Kidney epithelial cell (primary cell): Measurements from ENCODE around the gene PASK. TPM values are rescaled to one million over a fixed set of nuclear protein-coding genes. Genes with fewer than 3 reads are reported as not detected.
"Not testable (repeated sequence)": the region's sequence is repeated elsewhere in the genome, so short reads cannot be mapped to it uniquely, and the experiment has no call there.

Experiments
- DNase-seq: peaks from one replicate; pipeline ENCODE4 v3.0.0-alpha.2; 2010; ENCODE audit warnings: low read depth
- H3K27me3 ChIP-seq: 2 replicates; pipeline ENCODE4 v1.6.0; 2011; ENCODE audit warnings: low read length; ENCODE audit not compliant: control insufficient read depth, insufficient read depth
- H3K36me3 ChIP-seq: 2 replicates; pipeline ENCODE4 v1.5.1; 2011; ENCODE audit warnings: low read length; ENCODE audit not compliant: control insufficient read depth, insufficient read depth
- H3K4me3 ChIP-seq: 2 replicates; pipeline ENCODE4 v1.5.1; 2011; ENCODE audit warnings: low read depth, mild to moderate bottlenecking, control low read depth, low read length
- total RNA-seq: library from RNA; depleted of rRNA; stranded (reverse); fragments of >200 nt; gene quantifications from 2 replicates; pipeline ENCODE4 v1.2.3, GENCODE V29; 2015
- TF ChIP-seq, protein P1 (sequence below): IDR thresholded peaks from 2 replicates; pipeline ENCODE4 v1.5.1; 2011; ENCODE audit warnings: mild to moderate bottlenecking, moderate library complexity, low read length, control low read depth, inconsistent platforms; ENCODE audit not compliant: insufficient read depth, poor library complexity, severe bottlenecking

PASK gene
- total RNA-seq, 1 donor from 2014 or later = 8.3 TPM

DNA sequence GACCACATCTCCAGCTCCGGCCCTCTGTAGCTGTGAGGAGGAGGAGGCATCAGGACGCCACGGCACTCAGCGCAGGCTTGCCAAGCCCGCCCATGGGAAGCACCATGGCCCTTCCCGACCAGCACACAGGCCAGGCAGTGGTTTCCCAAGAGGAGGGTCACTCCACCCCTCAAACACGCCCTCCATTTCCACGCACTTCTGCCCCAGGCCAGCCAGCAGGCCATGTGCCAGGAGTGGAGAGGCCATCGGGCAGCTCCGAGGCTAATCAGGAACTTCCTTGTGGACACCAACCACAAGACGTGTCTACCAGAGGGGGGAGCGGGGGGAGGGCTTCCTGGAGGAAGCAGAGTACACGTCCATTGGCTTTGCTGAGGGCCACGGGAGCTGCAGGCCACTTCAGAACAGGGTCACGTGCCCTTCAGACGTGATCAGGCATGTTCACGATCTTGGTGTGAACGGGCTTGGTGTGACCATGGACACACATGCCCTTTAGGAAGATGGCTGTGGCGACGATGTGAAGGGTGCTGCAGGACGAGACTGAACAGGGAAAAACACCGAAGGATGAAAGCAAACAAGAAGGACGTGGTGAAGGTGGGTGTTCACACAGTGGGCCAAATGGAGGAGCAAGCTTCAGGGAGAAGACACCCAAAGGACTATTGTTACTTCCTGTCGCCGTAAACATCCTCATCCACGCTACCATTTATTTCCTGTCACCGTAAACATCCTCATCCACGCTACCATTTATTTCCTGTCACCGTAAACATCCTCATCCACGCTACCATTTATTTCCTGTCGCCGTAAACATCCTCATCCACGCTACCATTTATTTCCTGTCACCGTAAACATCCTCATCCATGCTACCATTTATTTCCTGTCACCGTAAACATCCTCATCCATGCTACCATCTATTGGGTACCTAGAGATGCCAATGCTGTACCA, 40.7 kb downstream of the PASK start:
- DNase-seq = no peak
- Histone ChIP-seq H3K36me3 (no peaks in the 10 kb centered on the region), H3K4me3 (no peak overlapping the region), H3K27me3 (no peaks in the 10 kb centered on the region)
- TF ChIP-seq, protein P1, sequence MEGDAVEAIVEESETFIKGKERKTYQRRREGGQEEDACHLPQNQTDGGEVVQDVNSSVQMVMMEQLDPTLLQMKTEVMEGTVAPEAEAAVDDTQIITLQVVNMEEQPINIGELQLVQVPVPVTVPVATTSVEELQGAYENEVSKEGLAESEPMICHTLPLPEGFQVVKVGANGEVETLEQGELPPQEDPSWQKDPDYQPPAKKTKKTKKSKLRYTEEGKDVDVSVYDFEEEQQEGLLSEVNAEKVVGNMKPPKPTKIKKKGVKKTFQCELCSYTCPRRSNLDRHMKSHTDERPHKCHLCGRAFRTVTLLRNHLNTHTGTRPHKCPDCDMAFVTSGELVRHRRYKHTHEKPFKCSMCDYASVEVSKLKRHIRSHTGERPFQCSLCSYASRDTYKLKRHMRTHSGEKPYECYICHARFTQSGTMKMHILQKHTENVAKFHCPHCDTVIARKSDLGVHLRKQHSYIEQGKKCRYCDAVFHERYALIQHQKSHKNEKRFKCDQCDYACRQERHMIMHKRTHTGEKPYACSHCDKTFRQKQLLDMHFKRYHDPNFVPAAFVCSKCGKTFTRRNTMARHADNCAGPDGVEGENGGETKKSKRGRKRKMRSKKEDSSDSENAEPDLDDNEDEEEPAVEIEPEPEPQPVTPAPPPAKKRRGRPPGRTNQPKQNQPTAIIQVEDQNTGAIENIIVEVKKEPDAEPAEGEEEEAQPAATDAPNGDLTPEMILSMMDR = no peak

DNA sequence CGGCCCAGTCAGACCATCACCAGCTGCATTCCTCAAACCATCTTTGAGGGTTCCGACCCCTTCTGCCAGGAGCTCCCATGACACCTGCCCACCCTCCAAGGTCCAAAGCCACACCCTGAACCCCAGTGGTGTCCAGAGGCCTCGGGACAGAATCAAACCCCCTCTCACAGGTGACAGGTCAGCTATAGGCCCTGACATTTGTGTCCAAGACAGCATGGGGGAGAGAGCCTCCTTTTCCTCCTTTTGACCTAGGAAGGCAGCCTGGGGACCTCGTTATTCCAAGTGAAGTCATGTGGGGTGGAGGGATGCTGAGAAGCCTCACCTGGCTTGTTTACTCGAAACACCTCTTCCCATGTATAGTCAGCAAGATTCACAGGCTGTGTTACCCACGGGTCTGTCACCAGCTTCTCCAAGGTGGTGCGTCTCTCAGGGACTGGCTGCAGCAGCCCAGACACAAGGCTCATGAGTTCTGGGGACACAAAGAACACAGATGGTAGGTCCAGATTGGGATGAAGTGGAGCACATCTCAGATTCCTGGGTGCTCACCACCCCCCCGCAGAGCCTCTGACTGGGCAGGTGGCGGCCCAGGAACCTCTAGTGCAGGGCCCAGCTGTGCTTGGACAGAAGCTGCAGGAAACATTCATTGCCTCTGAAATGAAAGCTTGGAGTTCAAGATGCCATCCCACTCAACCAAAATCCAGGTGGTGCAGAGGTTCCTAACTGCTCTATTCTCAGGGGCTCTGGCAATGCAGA, 42.1 kb downstream of the PASK start:
- Histone ChIP-seq H3K36me3 (no peaks in the 10 kb centered on the region), H3K4me3 (no peak overlapping the region), H3K27me3 (no peaks in the 10 kb centered on the region)
- TF ChIP-seq, protein P1 = no peak
- no peak for DNase-seq

DNA sequence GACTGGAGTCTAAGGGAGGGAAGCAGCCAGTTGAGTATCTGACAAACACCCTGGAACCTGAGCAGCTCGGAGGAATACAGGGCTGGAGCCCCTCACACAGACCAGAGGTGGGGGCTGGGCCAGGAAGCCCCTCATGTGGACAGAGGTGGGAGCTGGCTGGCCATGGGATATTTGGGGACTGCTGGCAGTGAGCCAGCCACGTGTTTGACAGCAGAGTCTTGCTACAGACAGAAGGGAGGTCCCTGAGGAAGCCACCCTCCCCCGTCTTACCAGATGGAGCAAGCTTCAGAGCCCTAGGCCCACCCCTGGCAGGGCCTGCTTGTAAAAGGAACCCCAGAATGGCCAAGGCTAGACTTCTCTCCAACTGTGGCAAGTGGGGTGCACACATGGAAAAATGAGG, 43.6 kb downstream of the PASK start:
- Histone ChIP-seq H3K36me3 (no peaks in the 10 kb centered on the region), H3K4me3 (no peak overlapping the region), H3K27me3 (no peaks in the 10 kb centered on the region)
- TF ChIP-seq, protein P1 = no peak
- no peak for DNase-seq

DNA sequence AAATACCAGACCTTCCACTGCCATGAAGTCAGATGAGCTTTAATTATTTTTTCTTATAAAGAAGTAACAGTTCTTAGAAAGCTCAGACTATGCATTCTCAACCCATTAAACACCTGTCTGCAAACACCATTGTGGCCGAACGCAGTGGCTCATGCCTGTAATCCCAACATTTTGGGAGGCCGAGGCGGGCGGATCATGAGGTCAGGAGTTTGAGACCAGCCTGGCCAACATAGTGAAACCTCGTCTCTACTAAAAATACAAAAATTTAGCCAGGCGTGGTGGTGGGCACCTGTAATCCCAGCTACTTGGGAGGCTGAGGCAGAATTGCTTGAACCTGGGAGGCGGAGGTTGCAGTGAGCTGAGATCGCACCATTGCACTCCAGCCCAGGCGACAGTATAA, 44.7 kb downstream of the PASK start:
- not testable (repeated sequence) for H3K36me3 ChIP-seq, DNase-seq, H3K27me3 ChIP-seq, H3K4me3 ChIP-seq

DNA sequence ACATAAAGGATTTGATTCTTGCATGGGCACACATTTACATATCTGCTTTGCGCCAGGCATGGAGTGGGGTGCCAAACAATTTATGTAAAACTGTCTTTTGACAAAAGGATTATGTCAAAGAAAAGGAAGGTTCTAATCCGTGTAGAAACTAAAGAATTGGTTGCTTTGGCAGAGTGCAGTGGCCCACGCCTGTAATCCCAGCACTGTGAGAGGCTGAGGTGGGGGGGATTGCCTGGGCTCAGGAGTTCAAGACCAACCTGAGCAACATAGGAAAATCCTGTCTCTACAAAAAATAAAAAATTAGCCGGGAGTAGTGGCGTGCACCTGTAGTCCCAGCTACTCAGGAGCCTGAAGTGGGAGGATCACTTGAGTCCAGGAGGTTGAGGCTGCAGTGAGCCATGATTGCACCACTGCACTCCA, 46.1 kb downstream of the PASK start:
- no peaks in the 10 kb centered on the region for H3K36me3 ChIP-seq
- TF ChIP-seq, protein P1 = no peak
- no peak for DNase-seq
- no peaks in the 10 kb centered on the region for H3K27me3 ChIP-seq
- peak overlapping the region; percentile 96 for H3K4me3 ChIP-seq

DNA sequence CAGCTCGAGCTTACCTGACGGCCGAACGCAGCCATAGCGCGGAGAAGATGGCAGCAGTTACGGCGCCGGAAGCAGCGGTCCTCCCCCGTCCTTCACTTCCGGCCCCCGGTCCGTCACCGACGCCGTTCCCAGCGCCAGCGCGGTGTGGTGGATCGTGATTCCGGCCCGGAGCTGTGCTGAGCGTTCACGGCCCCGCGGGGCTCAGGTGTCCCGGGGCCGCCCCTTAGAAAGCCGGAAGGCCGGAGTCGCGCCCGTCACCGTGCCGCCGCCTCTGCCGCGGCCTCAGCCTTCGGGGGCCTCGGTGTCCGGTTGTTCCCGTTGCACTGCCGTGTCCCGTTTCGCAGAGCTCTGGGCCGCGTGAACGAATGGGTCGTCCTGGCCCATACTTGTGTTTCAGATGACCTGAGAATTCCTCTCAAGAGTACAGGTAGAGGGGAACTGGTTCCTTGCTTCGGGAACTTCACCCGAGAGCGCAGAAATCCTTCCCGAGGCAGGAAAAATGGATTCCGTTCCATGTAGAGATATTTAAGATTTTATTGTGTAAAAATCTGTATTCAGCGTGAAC, 47.0 kb downstream of the PASK start, which contains the start of gene MTERF4:
MTERF4 (minus strand) TSS at position 49 of the 565 bp plus-strand sequence; CDS start at position 35, 14 bp downstream.
- peak within 1 kb of the TSS; percentile 96 for H3K4me3 ChIP-seq
- no peaks in the 10 kb centered on the region for H3K36me3 ChIP-seq
- no peaks in the 10 kb centered on the region for H3K27me3 ChIP-seq
- TF ChIP-seq, protein P1 = no peak
- DNase-seq = peak; percentile 37
